ENCODE measurements around the gene SOX15. TPM values are rescaled to one million over a fixed set of nuclear protein-coding genes. Genes with fewer than 3 reads are reported as not detected.

The SOX15 gene
- total RNA-seq, 1 donor from 2014 or later: 0.47 TPM

DNA sequence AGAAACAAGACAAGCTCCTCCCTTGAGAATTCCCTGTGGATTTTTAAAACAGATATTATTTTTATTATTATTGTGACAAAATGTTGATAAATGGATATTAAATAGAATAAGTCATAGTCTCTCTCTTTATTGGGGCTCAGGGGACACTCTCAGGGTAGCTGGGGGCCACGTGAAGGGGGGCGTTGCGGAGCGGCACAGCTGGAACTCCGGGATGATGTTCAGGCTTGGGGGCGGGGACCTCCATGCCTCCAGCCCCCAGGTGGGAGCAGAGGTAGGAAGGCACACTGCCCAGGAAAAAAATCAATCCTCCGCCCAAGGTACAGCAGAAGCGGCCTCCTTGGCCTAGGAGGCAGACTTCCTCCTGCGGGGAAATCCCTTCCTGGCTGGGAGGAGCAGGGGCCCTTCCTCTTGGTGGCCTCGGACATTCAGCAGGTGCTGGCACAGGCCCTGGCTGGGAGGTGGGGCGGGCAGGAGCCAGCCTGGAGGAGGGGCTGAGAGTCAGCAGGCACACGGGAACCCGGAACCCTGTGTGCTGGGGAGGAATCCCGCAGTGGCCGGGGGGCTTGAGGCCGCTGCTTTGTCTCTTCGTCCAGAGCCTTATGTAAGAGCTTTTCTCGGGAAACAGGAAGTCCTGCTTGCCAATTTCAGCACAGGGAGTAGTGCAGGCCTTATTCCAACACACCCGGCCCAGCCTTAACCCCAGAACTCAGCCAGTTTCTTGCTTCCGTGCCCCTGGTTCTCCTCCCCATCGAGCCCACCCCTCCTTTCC lies 31.9 kb downstream of the SOX15 start:
- DNase-seq: peak; percentile 59

DNA sequence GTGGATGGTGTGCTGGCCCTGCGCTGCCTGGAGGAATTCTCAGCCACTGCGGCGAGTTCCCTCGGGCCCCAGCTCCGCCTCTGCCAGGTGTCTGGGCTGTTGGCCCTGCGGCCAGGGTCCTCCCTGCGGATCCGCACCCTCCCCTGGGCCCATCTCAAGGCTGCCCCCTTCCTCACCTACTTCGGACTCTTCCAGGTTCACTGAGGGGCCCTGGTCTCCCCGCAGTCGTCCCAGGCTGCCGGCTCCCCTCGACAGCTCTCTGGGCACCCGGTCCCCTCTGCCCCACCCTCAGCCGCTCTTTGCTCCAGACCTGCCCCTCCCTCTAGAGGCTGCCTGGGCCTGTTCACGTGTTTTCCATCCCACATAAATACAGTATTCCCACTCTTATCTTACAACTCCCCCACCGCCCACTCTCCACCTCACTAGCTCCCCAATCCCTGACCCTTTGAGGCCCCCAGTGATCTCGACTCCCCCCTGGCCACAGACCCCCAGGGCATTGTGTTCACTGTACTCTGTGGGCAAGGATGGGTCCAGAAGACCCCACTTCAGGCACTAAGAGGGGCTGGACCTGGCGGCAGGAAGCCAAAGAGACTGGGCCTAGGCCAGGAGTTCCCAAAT lies 32.6 kb downstream of the SOX15 start:
- DNase-seq: no peak

DNA sequence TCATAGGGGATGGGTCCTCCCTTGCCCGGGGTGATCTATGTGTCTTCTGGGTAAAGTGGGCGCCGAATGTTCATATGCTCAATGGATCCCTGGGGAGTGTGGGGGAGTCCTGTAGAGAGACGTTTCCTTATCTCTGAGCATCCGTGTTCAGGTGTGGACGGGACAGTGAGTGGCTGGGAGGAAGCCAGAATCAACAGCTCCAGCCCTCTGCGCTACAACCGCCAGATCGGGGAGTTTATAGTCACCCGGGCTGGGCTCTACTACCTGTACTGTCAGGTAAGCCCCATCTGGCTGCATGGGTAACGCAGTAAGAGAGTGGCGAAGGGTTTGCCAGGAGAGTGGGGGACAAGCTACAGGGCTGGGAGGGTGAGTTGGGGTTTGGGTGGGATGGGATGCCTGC lies 33.3 kb downstream of the SOX15 start:
- DNase-seq: no peak

DNA sequence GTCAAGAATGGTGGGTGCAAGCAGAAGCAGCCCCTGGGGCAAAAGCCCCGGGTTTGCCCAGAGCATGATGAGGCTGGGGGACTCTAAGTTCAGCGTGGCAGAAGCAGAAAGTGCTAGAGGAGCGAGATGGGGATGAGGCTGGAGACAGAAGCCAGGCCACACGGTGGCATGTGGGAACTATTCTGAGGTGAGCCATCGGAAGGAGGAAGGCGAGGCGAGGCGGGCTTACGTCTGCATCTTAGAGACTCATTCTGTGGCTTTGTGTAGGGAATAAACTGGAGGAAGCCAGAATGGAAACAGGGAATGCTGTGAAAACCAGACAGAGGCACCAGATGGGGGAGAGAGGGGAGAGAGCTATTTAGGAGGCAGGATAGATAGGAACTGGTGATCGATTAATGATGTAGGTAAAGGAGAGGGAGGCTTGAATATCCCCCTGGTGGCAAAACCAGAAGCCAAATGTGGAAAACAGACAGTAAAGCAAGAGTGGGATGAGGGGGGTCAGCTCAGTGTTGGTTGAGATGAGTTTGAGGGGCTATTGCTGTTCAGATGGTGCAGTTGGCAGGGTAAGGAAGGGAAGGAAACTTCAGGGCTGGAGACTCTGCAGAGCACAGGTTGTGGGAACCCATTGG lies 34.5 kb downstream of the SOX15 start:
- no peak for DNase-seq

DNA sequence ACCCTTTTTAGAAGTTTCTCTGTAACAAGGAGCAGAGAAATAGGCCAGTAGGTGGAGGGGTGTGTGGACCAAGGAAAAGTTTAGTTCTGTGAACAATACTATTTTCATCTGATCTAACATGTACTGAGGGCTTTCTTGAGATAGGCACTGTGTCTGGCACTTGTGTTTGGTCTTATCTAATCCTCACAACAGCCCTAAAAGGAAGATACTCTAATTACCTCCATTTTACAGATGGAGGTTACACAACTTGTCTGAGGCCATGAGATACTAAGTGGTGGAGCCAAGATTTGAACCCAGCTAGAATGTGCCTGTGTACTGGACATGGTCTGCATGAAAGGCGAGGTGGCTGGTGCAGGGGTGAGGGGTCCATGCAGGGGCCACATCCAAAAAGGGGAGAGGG lies 36.5 kb downstream of the SOX15 start:
- no peak for DNase-seq

DNA sequence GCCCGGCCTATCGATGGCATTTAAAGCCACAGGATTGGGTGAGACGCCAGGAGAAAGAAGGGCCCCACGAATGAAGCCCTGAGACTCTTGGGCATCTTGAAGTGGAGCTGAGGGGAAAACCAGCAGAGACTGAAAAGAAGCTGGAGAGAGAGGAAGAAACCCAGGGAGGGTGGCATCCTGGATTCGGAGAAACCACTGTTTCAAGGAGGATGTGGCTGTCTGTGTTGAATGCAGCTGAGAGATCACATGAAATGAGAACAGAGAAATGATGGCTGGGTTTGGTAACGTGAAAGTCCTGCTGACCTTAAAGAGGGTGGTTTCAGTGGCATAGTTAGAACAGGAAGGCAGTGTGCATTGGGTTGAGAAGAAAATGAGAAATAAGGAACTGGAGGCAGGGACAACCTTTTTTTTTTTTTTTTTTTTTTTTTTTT lies 37.3 kb downstream of the SOX15 start:
- DNase-seq: no peak

DNA sequence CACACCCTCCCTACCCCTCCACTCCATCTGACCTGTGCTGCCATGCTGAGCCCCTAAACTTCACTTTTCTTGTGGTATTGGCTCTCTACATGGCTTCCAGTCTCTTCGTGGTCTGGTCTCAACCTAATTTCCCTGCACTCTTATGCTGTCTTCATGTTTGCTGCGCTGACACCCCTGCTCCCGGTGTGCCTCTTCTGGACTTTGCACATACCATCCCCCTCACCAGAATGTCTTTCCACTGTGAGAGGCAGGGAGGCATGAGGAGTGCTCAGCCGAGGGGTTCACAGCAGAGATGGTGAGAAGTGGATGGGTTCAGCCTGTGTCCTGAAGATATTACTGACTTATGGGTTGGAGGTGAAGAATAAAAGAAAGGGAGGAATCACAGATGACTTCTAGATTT lies 38.5 kb downstream of the SOX15 start:
- no peak for DNase-seq

DNA sequence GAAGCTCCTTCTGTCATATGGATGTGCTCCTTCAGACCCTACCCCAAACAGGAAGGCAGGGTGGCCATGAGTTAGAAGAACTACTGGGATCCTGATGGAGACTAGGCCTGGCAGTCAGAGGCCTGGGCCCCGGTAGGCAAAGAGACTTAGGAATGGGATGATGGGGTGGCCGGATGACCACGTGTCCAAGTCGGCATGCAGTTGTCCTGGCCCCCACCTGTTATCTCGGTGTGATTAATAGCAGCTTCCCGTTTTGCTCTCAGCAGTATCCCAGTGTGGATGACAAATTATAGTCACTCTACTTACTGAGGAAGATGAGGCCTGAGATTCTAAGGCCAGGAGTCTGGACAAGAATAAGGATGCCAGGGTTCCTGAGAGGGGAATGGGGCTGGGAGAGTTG lies 39.5 kb downstream of the SOX15 start:
- DNase-seq: no peak

DNA sequence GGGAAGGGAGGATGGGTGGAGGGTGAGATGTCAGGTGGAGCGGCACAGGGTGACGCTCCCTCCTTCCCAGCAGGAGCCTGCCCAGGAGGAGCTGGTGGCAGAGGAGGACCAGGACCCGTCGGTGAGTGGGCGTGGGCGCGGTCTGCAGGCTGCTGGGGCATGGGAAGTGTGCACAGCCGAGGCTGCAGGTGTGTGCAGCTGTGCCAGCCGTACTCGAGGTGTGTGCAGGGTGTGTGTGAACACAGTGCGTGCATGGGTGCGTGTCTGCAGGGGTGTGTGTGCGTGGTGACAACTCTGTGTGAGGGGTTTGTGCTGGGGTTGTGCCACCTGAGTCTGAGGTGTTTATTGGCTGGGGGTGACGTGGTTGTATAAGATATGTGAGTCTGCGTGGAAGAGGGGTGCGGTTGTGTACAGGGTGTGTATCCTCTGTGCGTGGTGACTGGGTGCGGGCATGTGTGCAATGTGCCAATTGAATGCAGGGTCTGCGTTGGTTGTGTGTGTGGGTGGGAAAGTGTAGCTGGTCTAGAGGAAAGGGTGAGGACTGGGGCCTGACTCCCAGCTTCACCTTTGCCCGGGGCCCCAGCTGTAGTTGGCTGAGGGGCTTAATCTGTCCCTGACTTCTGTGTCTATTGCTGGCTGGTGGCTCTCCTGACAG lies 40.4 kb downstream of the SOX15 start:
- DNase-seq: peak; percentile 17

DNA sequence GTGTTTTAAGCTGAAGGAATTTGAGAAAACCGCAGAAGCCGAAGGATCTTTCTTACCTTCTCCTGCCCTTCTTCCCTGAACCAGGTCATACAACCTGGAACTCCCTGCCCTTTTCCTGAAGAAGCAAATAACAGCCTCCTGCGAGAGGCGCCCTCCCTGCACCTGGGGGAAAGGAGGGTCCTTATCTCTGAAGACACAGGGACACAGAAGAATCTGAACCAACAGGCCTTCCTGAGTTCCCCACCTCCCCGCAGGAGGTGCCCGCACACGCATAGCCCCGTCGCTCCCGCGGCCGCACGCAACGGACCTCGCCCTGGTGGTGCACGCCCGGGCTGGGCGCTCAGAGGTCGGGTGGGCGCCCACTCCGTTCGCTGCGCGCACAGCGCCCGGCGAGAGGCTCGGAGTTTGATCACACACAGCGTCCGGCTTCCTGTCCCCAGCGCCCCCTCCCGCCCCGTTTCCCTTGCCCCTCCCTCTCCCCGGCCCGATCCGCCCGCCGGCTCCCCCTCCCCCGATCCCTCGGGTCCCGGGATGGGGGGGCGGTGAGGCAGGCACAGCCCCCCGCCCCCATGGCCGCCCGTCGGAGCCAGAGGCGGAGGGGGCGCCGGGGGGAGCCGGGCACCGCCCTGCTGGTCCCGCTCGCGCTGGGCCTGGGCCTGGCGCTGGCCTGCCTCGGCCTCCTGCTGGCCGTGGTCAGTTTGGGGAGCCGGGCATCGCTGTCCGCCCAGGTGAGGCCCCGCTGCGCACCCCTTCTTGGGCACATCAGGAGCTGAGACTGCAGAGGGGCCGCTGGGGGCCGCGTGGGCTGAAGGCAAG lies 41.1 kb downstream of the SOX15 start, which contains the start of gene TNFSF12:
Gene TNFSF12, plus strand, starts transcription at position 474 of the 816 bp plus-strand sequence. Its CDS starts 96 bp downstream, at position 570.
- peak; percentile 21 for DNase-seq

DNA sequence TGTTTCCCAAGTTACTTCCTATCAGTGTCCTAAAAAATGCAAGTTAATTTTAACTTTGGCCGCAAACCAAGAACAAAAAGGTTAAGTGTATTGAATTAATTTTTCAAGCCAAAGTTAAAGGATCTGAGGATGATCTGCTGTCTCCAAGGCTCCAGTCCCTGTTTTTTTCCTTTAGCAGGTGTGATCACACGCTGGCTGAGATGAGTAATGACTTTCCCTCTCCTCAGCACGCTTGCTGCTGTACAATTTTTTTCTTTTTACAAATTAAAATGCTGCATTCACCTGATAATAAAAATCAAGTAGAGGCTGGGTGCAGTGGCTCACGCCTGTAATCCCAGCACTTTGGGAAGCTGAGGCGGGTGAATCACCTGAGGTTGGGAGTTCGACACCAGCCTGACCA lies 45.0 kb downstream of the SOX15 start:
- DNase-seq: no peak

DNA sequence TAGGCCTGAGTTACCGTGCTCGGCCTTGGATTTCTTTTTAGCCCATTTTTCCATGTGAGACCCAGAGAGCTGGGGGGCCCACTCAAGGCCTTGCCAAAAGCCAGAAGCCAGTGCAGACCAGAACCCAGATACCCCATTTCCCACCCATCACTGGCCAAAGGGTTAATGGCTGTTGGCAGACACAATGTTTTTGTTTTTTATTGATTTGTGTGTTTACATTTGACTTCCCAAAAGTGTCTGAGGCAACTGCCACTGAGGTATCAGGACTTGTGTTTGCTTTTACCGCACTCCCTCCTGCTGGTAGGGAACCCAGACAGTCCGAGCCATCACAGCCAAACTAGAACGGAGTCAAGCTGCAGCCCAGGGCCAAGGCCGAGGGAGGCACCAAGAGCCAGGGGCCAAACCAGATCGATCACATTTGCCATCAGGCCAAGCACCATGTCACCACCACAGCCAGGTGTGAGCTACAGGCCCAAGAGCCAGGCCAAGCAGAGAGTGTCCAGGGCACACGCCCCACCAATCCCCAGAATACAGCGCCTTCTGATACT lies 48.7 kb downstream of the SOX15 start:
- DNase-seq: no peak

DNA sequence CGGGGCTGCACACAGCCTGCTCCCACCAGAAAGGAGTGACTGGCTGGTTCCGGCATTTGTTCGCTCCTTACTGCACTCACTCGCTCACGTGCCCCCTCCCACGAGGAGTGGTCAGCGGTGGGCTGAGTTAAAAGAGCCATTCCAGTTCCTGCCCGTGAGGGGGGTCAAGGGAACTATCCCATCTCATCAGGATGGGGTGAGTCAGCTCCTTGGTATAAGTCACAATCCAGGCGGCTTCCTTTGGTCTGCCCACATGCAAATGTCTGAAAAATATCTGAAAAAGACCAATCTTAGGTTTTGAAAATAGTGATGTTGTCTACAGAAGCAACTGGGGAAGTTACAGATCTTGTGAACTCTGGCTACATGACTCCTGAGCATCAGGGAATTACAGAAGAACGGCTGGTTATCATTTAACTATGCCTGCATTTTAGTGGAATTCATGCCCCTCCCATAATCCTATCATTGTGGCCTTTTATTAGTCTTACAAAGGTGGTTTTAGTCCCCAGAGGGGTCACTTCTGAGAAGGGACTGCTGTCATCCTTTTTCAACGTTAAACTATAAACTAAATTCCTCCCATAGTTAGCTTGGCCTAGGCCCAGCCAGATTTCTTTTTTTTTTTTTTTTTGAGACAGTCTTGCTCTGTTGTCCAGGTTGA lies 50.9 kb downstream of the SOX15 start:
- DNase-seq: no peak

Small RNA genes within 50 kb of the gene (small RNA-seq; reads per million reads assigned to genes)
- gene CD68 (not detected), gene SNORA48 (not detected), gene SNORD10 (not detected)

Other genes with a start within 250 kb of the SOX15 start
- gene KCTD11, start 237.9 kb downstream of the SOX15 start, total RNA-seq: 3.9 TPM
- gene TMEM95, start 234.9 kb downstream of the SOX15 start, total RNA-seq: not detected
- gene TNK1, start 209.0 kb downstream of the SOX15 start, total RNA-seq: 0.94 TPM
- gene PLSCR3, start 195.6 kb downstream of the SOX15 start, total RNA-seq: 10.0 TPM
- 55.2 TPM for gene TMEM256, start 186.0 kb downstream of the SOX15 start, total RNA-seq
- 9.2 TPM for gene NLGN2, start 182.2 kb downstream of the SOX15 start, total RNA-seq
- gene SPEM1, start 169.8 kb downstream of the SOX15 start, total RNA-seq: not detected
- not detected for gene SPEM2, start 164.5 kb downstream of the SOX15 start, total RNA-seq
- not detected for gene SPEM3, start 161.2 kb downstream of the SOX15 start, total RNA-seq
- 3.7 TPM for gene TMEM102, start 154.7 kb downstream of the SOX15 start, total RNA-seq
- gene FGF11, start 150.6 kb downstream of the SOX15 start, total RNA-seq: 18.2 TPM
- gene CHRNB1, start 145.0 kb downstream of the SOX15 start, total RNA-seq: 17.2 TPM
- gene ZBTB4, start 110.5 kb downstream of the SOX15 start, total RNA-seq: 17.6 TPM
- not detected for gene SLC35G6, start 108.6 kb downstream of the SOX15 start, total RNA-seq
- gene POLR2A, start 105.7 kb downstream of the SOX15 start, total RNA-seq: 54.6 TPM
- gene TNFSF12, start 41.0 kb downstream of the SOX15 start, total RNA-seq: 3.3 TPM
- 0.31 TPM for gene TNFSF13, start 31.3 kb downstream of the SOX15 start, total RNA-seq
- 84.8 TPM for gene SENP3, start 28.2 kb downstream of the SOX15 start, total RNA-seq
- gene CD68, start 10.5 kb downstream of the SOX15 start, total RNA-seq: 0.62 TPM
- gene MPDU1, start 6.2 kb downstream of the SOX15 start, total RNA-seq: 34.8 TPM
- gene FXR2, start 24.8 kb upstream of the SOX15 start, total RNA-seq: 51.9 TPM
- 32.8 TPM for gene SAT2, start 37.7 kb upstream of the SOX15 start, total RNA-seq
- not detected for gene SHBG, start 40.0 kb upstream of the SOX15 start, total RNA-seq
- gene ATP1B2, start 60.8 kb upstream of the SOX15 start, total RNA-seq: 5.0 TPM
- gene TP53, start 97.4 kb upstream of the SOX15 start, total RNA-seq: 9.4 TPM
- 9.5 TPM for gene WRAP53, start 98.4 kb upstream of the SOX15 start, total RNA-seq
- 13.7 TPM for gene EFNB3, start 115.1 kb upstream of the SOX15 start, total RNA-seq
- gene DNAH2, start 127.7 kb upstream of the SOX15 start, total RNA-seq: 0.62 TPM
- gene KDM6B, start 244.1 kb upstream of the SOX15 start, total RNA-seq: 16.4 TPM

All from occipital lobe (tissue), 3 donors.